KMS-11 (cell line): ENCODE measurements around the gene BTNL9.
"Not testable (repeated sequence)": the region's sequence is repeated elsewhere in the genome, so short reads cannot be mapped to it uniquely, and the experiment has no call there.

Experiments
- H2AFZ ChIP-seq: fragments of 200-600 bp; sonication (generic); 2 replicates; pipeline ENCODE4 v1.6.1; 2016; ENCODE audit warnings: antibody characterized with exemption, mixed run types, low read depth
- H3K27ac ChIP-seq: fragments of 200-600 bp; sonication (generic); 2 replicates; pipeline ENCODE4 v1.6.1; 2016; ENCODE audit warnings: mild to moderate bottlenecking, mixed run types
- H3K27me3 ChIP-seq: fragments of 200-600 bp; sonication (generic); 2 replicates; pipeline ENCODE4 v1.6.1; 2017; ENCODE audit warnings: mild to moderate bottlenecking, low read depth, mixed run types, moderate library complexity; ENCODE audit not compliant: insufficient read depth
- H3K36me3 ChIP-seq: fragments of 200-600 bp; sonication (generic); 2 replicates; pipeline ENCODE4 v1.6.1; 2017; ENCODE audit warnings: mild to moderate bottlenecking, mixed run types; ENCODE audit not compliant: insufficient read depth
- H3K4me1 ChIP-seq: fragments of 200-600 bp; sonication (generic); 2 replicates; pipeline ENCODE4 v1.6.1; 2016; ENCODE audit warnings: mild to moderate bottlenecking, low read depth, mixed run types; ENCODE audit not compliant: poor library complexity, severe bottlenecking
- H3K4me2 ChIP-seq: fragments of 200-600 bp; sonication (generic); 2 replicates; pipeline ENCODE4 v1.7.0; 2016; ENCODE audit warnings: mild to moderate bottlenecking, mixed run types
- H3K4me3 ChIP-seq: fragments of 200-600 bp; sonication (generic); IDR thresholded peaks from 2 replicates; pipeline ENCODE4 v1.6.1; 2017; ENCODE audit warnings: low read depth, low read length, mixed read lengths; ENCODE audit not compliant: insufficient read depth
- H3K79me2 ChIP-seq: fragments of 200-600 bp; sonication (generic); 2 replicates; pipeline ENCODE4 v1.6.1; 2016; ENCODE audit warnings: low read depth, mixed run types; ENCODE audit not compliant: insufficient read depth
- H3K9ac ChIP-seq: fragments of 200-600 bp; sonication (generic); 2 replicates; pipeline ENCODE4 v1.6.1; 2016; ENCODE audit warnings: mild to moderate bottlenecking, mixed run types
- H4K20me1 ChIP-seq: fragments of 200-600 bp; sonication (generic); 2 replicates; pipeline ENCODE4 v1.6.1; 2016; ENCODE audit warnings: mild to moderate bottlenecking, mixed run types; ENCODE audit not compliant: insufficient read depth
- TF ChIP-seq, protein P1 (sequence below): fragments of 200-600 bp; sonication (generic); conservative IDR thresholded peaks from 2 replicates; pipeline ENCODE4 v1.6.1; 2017; ENCODE audit warnings: low read depth, mild to moderate bottlenecking, antibody characterized with exemption, low read length, moderate library complexity, mixed read lengths

BTNL9 gene

DNA sequence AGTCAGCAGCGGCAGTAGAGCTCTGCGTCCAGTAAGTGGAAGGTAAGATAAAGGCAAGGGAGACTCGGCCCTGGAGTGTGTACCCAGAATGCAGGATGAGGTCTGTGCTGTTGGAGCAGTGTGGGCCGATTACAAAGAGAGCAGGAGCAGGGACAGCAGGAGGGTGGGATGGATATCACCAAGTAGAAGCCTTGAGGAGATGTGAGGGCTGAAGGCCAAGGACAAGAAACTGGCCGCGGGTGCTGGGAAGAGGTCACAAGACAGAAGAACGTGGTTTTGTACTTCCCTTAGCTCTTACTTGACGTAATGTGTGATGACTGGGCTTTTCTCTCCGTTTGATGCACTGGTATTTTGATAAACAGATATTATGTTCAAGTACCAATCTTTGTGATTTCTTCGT lies 47.2 kb downstream of the BTNL9 start:
- Histone ChIP-seq H2AFZ (no peak overlapping the region), H3K27me3 (no peaks in the 10 kb centered on the region), H3K27ac (no peak overlapping the region), H3K9ac (no peak overlapping the region), H3K4me1 (no peaks in the 10 kb centered on the region), H3K4me2 (no peak overlapping the region), H3K4me3 (no peak overlapping the region), H3K79me2 (no peaks in the 10 kb centered on the region), H3K36me3 (no peaks in the 10 kb centered on the region), H4K20me1 (no peaks in the 10 kb centered on the region)
- TF ChIP-seq, protein P1, sequence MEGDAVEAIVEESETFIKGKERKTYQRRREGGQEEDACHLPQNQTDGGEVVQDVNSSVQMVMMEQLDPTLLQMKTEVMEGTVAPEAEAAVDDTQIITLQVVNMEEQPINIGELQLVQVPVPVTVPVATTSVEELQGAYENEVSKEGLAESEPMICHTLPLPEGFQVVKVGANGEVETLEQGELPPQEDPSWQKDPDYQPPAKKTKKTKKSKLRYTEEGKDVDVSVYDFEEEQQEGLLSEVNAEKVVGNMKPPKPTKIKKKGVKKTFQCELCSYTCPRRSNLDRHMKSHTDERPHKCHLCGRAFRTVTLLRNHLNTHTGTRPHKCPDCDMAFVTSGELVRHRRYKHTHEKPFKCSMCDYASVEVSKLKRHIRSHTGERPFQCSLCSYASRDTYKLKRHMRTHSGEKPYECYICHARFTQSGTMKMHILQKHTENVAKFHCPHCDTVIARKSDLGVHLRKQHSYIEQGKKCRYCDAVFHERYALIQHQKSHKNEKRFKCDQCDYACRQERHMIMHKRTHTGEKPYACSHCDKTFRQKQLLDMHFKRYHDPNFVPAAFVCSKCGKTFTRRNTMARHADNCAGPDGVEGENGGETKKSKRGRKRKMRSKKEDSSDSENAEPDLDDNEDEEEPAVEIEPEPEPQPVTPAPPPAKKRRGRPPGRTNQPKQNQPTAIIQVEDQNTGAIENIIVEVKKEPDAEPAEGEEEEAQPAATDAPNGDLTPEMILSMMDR: no peak

DNA sequence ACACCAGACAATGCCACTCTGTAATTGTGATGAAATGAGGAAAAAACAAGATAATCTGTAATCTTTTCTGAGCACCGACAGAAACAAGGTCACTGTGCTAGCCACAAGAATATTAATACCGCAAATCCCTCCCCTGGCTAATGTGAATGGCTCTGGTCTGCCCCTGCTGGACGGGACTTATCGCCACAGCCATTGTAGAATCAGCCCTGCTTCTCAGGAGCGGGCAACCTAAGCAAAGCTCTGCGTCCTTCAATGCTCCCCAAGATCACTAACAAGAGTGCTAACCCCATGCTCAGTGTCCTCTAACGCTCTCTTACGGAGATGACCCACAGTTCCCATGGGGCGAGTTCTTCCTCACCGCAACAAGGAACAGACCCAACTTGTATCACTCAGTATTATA lies 48.2 kb downstream of the BTNL9 start:
- Histone ChIP-seq H3K9ac (no peak overlapping the region), H3K4me3 (no peak overlapping the region), H4K20me1 (no peaks in the 10 kb centered on the region), H2AFZ (no peak overlapping the region), H3K27ac (no peak overlapping the region), H3K79me2 (no peaks in the 10 kb centered on the region), H3K4me1 (no peaks in the 10 kb centered on the region), H3K36me3 (no peaks in the 10 kb centered on the region), H3K27me3 (no peaks in the 10 kb centered on the region; the same call in 1 of the 2 replicates), H3K4me2 (no peak overlapping the region)
- TF ChIP-seq, protein P1: no peak

DNA sequence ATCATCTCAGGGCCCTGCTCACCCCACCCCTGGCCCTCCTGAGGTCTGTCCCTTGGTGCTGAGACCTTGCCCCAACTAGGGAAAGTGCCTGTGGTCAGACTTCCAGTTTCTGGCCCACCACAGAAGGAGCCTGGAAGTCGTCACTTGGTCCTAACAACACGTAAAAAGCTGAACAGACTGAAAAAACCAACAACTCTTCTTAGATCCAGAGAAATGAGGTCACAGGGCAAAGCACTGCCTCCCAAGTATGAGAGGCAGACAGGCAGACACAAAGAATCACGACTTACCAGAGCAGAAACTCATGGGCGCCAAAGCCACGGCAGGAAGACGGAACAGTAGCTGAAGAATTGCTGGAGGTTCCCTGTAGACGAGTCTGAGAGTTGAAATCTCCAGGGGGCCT lies 52.4 kb downstream of the BTNL9 start:
- H4K20me1 ChIP-seq: no peaks in the 10 kb centered on the region
- H3K9ac ChIP-seq: no peak overlapping the region
- H3K4me3 ChIP-seq: no peak overlapping the region
- no peak overlapping the region for H3K4me2 ChIP-seq
- H2AFZ ChIP-seq: no peak overlapping the region
- H3K27ac ChIP-seq: no peak overlapping the region
- TF ChIP-seq, protein P1: no peak
- H3K79me2 ChIP-seq: no peaks in the 10 kb centered on the region
- H3K36me3 ChIP-seq: no peaks in the 10 kb centered on the region
- H3K4me1 ChIP-seq: no peaks in the 10 kb centered on the region
- no peaks in the 10 kb centered on the region; the same call in 1 of the 2 replicates for H3K27me3 ChIP-seq

DNA sequence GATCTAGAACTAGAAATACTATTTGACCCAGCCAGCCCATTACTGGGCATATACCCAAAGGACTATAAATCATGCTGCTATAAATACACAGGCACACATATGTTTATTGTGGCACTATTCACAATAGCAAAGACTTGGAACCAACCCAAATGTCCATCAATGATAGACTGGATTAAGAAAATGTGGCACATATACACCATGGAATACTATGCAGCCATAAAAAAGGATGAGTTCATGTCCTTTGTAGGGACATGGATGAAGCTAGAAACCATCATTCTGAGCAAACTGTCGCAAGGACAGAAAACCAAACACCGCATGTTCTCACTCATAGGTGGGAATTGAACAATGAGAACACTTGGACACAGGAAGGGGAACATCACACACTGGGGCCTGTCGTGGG lies 55.1 kb downstream of the BTNL9 start:
- H3K27ac ChIP-seq, H2AFZ ChIP-seq, H3K9ac ChIP-seq, H3K36me3 ChIP-seq, H4K20me1 ChIP-seq, H3K4me1 ChIP-seq, H3K79me2 ChIP-seq, H3K27me3 ChIP-seq, H3K4me3 ChIP-seq, H3K4me2 ChIP-seq: not testable (repeated sequence)

DNA sequence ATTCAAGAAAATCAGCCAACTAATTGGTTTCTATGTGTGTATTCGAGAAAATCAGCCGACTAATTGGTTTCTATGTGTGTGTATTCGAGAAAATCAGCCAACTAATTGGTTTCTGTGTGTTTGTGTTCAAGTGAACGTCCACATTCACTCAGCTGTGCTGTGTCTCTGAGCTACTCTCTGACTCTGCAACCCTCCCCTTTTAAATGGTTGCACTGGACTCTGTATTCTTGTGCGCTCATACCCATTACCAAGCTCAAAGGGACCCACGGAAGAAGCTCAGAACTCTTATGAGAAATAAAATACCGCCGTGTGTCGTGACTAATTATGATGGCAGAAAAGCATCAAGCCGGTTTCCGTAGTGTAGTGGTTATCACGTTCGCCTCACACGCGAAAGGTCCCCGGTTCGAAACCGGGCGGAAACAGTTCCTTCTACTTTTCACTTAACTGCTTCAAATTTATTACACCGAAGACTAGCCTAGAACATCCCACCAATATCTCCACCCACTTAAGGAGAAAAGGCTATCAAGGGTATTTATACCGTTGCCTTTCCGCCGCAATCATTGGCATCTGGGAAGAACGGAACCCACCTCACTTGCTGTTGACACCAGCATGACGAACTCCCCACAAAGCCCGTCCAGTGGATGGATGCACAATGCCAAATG lies 56.8 kb downstream of the BTNL9 start:
- not testable (repeated sequence) for H4K20me1 ChIP-seq, H3K9ac ChIP-seq, H3K27ac ChIP-seq, H3K4me1 ChIP-seq, H3K79me2 ChIP-seq, H3K4me3 ChIP-seq, H3K36me3 ChIP-seq, H3K4me2 ChIP-seq, H2AFZ ChIP-seq, H3K27me3 ChIP-seq

- not testable (repeated sequence) for H3K27ac ChIP-seq, H2AFZ ChIP-seq, H4K20me1 ChIP-seq, H3K9ac ChIP-seq, H3K4me3 ChIP-seq, H3K4me2 ChIP-seq, H3K36me3 ChIP-seq, H3K4me1 ChIP-seq, H3K79me2 ChIP-seq, H3K27me3 ChIP-seq
These were observed 57.3 kb downstream of the BTNL9 start for GRCh38 chr5:181097383-181097753.

DNA sequence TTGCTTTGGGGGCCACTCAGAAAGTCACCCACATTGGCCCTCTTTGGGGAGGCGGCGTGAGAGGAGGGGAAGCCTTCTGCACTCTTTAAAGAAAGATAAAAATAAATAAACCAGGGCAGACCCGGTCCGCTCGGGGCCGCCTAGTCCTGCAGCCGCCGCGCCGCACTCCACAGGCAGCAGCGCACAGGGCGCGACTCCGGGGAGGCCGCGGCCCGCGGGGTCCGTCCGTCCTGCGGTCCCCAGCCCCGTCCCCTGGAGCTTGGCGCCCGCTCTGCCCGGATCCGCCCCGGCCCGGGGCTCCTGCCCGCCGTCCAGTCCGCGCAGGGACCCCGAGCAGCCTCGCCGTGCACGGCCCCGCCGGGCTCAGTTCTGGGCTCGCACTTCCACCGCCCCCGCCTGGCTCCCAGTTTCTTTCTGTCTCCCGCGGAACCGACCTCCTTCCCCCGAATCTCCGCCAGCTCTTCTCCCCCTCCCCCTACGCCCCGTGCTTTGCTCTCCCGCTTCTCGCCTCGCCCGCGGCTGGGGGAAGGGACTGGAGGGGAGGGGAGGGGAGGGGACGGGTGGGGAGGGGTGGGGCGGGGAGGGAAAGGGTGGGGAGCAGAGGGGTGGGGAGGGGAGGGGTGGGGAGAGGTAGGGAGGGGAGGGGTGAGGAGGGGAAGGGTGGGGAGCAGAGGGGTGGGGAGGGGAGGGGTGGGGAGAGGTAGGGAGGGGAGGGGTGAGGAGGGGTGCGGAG lies 57.9 kb downstream of the BTNL9 start:
- H3K9ac ChIP-seq, H3K4me1 ChIP-seq, H3K36me3 ChIP-seq, H3K27me3 ChIP-seq, H4K20me1 ChIP-seq, H3K4me3 ChIP-seq, H3K27ac ChIP-seq, H3K4me2 ChIP-seq, H3K79me2 ChIP-seq, H2AFZ ChIP-seq: not testable (repeated sequence)
